Thyroid gland (tissue), 4 donors: ENCODE results near the gene MAGI2.

Experiments
- POLR2A ChIP-seq, 2 donors: fragments of 450-650 bp; IDR thresholded peaks; one replicate each; pipeline ENCODE4 v1.6.1; 2017; ENCODE audit warnings: antibody characterized with exemption in 2 of 2, mild to moderate bottlenecking in 2 of 2, moderate library complexity in 1 of 2
- TF ChIP-seq, protein P1 (sequence below), 6 experiments: fragments of 200-600 bp in 3 of 6; fragments of 450-650 bp in 3 of 6; sonication (generic) in 3 of 6; IDR thresholded peaks; one replicate each; pipeline ENCODE4 v1.5.1; 2016 to 2019; ENCODE audit warnings: antibody characterized with exemption in 6 of 6, mild to moderate bottlenecking in 2 of 6, inconsistent platforms in 1 of 6, moderate library complexity in 1 of 6

DNA sequence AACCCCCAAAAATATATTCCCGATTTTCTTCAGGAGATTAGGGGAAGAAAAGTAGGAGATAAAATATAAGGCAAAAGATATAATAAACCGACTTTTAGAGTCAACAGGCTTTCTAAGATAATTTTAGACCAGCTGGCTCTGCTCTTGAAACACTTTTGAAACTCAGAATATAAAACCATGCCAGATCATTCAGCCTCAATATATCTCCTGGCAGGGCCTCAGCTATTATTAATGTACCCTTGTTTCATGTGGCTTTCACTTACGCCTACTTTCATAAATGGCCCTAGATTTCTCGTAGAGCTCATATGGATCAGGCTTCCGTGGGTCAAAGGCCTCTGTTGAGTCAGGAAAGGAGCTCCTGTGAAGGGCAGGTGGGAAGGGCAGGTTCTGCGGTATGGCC, 1258.9 kb downstream of the MAGI2 start:
- TF ChIP-seq, protein P1, sequence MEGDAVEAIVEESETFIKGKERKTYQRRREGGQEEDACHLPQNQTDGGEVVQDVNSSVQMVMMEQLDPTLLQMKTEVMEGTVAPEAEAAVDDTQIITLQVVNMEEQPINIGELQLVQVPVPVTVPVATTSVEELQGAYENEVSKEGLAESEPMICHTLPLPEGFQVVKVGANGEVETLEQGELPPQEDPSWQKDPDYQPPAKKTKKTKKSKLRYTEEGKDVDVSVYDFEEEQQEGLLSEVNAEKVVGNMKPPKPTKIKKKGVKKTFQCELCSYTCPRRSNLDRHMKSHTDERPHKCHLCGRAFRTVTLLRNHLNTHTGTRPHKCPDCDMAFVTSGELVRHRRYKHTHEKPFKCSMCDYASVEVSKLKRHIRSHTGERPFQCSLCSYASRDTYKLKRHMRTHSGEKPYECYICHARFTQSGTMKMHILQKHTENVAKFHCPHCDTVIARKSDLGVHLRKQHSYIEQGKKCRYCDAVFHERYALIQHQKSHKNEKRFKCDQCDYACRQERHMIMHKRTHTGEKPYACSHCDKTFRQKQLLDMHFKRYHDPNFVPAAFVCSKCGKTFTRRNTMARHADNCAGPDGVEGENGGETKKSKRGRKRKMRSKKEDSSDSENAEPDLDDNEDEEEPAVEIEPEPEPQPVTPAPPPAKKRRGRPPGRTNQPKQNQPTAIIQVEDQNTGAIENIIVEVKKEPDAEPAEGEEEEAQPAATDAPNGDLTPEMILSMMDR (IDR thresholded peaks at IDR 0.05) = no peak
- no peak for TF ChIP-seq POLR2A (IDR thresholded peaks at IDR 0.05)
